ENCODE data around the gene SLC44A4. TPM values are rescaled to one million over a fixed set of nuclear protein-coding genes. Genes with fewer than 3 reads are reported as not detected.

The SLC44A4 gene
- polyA plus RNA-seq, 1 donor (not counting 4 experiments of a cell fraction or from before 2014, with no cell fraction given) = 0.25 TPM

DNA sequence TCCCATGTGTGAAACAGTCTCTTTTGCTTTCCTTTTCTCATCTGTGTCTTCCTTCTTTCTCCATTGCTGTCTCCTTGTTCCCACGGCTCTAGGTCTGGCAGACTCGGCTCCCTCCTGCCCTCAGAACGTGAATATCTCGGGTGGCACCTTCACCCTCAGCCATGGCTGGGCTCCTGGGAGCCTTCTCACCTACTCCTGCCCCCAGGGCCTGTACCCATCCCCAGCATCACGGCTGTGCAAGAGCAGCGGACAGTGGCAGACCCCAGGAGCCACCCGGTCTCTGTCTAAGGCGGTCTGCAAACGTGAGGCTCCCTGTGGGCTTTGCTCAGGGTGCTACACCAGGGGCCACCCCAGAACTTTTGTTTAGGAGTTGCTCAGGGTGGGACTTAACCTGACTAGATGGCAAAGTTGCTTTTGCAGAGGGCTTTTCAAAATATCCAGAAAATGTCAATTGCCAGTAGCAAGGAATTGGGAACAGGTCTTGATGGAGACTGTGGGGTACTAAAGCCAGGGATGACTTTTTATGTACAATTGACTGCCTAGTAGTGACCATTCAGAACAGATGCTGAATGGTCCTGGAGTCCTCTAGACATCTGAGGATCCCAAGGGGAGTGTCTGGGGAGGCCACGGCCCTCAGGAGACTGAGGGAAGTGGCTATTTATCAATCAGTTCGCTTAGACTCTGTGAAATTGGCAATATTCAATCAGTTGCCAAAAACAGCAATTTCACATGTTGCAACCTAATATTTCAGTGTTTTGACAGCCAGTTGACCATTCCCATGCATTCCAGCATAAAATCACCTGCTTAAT is 49.3 kb upstream of the SLC44A4 start:
- no peak for DNase-seq (ENCODE audit: low read depth, low spot score)
- Histone ChIP-seq H3K36me3 (ENCODE audit: control insufficient read depth in 2 of 2, extremely low read depth in 1 of 2, insufficient read depth in 2 of 2, low read length in 2 of 2) (no peaks in the 10 kb centered on the region), H3K79me2 (ENCODE audit: control insufficient read depth, insufficient read depth, low read length) (no peaks in the 10 kb centered on the region), H3K27ac (ENCODE audit: control insufficient read depth, insufficient read depth, low read length) (no peak overlapping the region), H3K9me3 (ENCODE audit: control insufficient read depth, low read depth, low read length) (no peaks in the 10 kb centered on the region), H2AFZ (ENCODE audit: control insufficient read depth, low read length) (no peak overlapping the region), H3K27me3 (ENCODE audit: control insufficient read depth, extremely low read depth, insufficient read depth, low read length) (peaks cover 7% of the 10 kb centered on the region), H3K4me3 (ENCODE audit: control insufficient read depth in 2 of 3, extremely low read depth in 1 of 3, insufficient read depth in 2 of 3, low read depth in 1 of 3, low read length in 3 of 3) (no peak overlapping the region), H3K9me1 (ENCODE audit: control insufficient read depth, extremely low read depth, insufficient read depth, low read length) (no peaks in the 10 kb centered on the region), H4K20me1 (ENCODE audit: control insufficient read depth, extremely low read depth, insufficient read depth, low read length) (no peaks in the 10 kb centered on the region), H3K4me2 (ENCODE audit: control insufficient read depth, extremely low read depth, insufficient read depth, low read depth, low read length) (no peak overlapping the region), H3K9ac (ENCODE audit: control insufficient read depth, extremely low read depth, insufficient read depth, low read length) (no peak overlapping the region), H3K4me1 (ENCODE audit: control insufficient read depth, extremely low read depth, insufficient read depth, low read length) (no peaks in the 10 kb centered on the region)
- dilution Hi-C loops (cut with MboI; ENCODE audit: extremely low pct_ligation_motif_present, low sequenced_read_pairs) = no loop called here
- TF ChIP-seq, protein P1, sequence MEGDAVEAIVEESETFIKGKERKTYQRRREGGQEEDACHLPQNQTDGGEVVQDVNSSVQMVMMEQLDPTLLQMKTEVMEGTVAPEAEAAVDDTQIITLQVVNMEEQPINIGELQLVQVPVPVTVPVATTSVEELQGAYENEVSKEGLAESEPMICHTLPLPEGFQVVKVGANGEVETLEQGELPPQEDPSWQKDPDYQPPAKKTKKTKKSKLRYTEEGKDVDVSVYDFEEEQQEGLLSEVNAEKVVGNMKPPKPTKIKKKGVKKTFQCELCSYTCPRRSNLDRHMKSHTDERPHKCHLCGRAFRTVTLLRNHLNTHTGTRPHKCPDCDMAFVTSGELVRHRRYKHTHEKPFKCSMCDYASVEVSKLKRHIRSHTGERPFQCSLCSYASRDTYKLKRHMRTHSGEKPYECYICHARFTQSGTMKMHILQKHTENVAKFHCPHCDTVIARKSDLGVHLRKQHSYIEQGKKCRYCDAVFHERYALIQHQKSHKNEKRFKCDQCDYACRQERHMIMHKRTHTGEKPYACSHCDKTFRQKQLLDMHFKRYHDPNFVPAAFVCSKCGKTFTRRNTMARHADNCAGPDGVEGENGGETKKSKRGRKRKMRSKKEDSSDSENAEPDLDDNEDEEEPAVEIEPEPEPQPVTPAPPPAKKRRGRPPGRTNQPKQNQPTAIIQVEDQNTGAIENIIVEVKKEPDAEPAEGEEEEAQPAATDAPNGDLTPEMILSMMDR (optimal IDR thresholded peaks at IDR 0.05 in 1 of 3, IDR thresholded peaks at IDR 0.05 in 1 of 3, conservative IDR thresholded peaks at IDR 0.05 in 1 of 3; ENCODE audit: extremely low read depth in 1 of 3, insufficient read depth in 2 of 3, low read length in 3 of 3) = no peak
- no peak for TF ChIP-seq EZH2 (IDR thresholded peaks at IDR 0.05; ENCODE audit: low read length)
- FAIRE-seq = no peak

DNA sequence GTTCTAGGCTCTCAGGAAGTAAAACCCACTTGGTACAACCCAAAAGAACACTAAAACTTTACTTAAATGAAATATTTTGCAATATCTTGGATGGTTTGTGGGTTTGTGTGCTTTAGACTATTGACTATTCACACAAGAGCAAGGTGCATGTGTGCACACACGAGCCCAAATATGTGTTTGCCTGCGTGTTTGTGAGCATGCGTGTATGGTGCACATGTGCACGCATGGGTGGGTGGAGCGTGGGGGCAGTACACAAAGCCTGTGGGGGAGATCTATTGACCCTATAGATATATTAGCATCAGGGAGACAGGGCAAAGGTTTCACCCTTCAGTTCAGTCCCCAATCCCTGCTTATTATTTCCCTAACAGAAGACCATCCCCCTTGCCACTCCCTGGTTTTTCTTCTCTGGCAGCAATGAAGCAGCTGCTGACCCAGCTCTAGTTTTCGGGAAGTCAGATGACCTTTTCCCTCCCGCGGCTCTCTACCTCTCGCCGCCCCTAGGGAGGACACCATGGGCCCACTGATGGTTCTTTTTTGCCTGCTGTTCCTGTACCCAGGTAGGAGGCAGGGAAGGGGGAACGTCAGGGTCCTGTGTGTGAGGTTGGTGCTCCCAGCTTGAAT is 48.6 kb upstream of the SLC44A4 start, which contains the start of gene C2:
Gene C2, plus strand, starts transcription at position 476 of the 621 bp plus-strand sequence. Its CDS starts 36 bp downstream, at position 512.
- DNase-seq (ENCODE audit: low read depth, low spot score) (no peak), FAIRE-seq (no peak)
- no peaks in the 10 kb centered on the region for H3K9me3 ChIP-seq (ENCODE audit: control insufficient read depth, low read depth, low read length)
- H3K4me2 ChIP-seq (ENCODE audit: control insufficient read depth, extremely low read depth, insufficient read depth, low read depth, low read length) = no peak within 1 kb of the TSS
- no peak within 1 kb of the TSS for H2AFZ ChIP-seq (ENCODE audit: control insufficient read depth, low read length)
- no peak within 1 kb of the TSS for H3K4me3 ChIP-seq (ENCODE audit: control insufficient read depth in 2 of 3, extremely low read depth in 1 of 3, insufficient read depth in 2 of 3, low read depth in 1 of 3, low read length in 3 of 3)
- no peak within 1 kb of the TSS for H3K27ac ChIP-seq (ENCODE audit: control insufficient read depth, insufficient read depth, low read length)
- no peaks in the 10 kb centered on the region for H3K4me1 ChIP-seq (ENCODE audit: control insufficient read depth, extremely low read depth, insufficient read depth, low read length)
- H3K79me2 ChIP-seq (ENCODE audit: control insufficient read depth, insufficient read depth, low read length) = no peaks in the 10 kb centered on the region
- no peaks in the 10 kb centered on the region for H4K20me1 ChIP-seq (ENCODE audit: control insufficient read depth, extremely low read depth, insufficient read depth, low read length)
- no peak within 1 kb of the TSS for H3K9ac ChIP-seq (ENCODE audit: control insufficient read depth, extremely low read depth, insufficient read depth, low read length)
- dilution Hi-C loops (cut with MboI; ENCODE audit: extremely low pct_ligation_motif_present, low sequenced_read_pairs) = no loop called here
- no peaks in the 10 kb centered on the region for H3K9me1 ChIP-seq (ENCODE audit: control insufficient read depth, extremely low read depth, insufficient read depth, low read length)
- H3K36me3 ChIP-seq (ENCODE audit: control insufficient read depth in 2 of 2, extremely low read depth in 1 of 2, insufficient read depth in 2 of 2, low read length in 2 of 2) = no peaks in the 10 kb centered on the region
- peaks cover 7% of the 10 kb centered on the region for H3K27me3 ChIP-seq (ENCODE audit: control insufficient read depth, extremely low read depth, insufficient read depth, low read length)
- TF ChIP-seq, protein P1 (optimal IDR thresholded peaks at IDR 0.05 in 1 of 3, IDR thresholded peaks at IDR 0.05 in 1 of 3, conservative IDR thresholded peaks at IDR 0.05 in 1 of 3; ENCODE audit: extremely low read depth in 1 of 3, insufficient read depth in 2 of 3, low read length in 3 of 3) = no peak
- no peak for TF ChIP-seq EZH2 (IDR thresholded peaks at IDR 0.05; ENCODE audit: low read length)
